ENCODE data around the gene TUBB2B.

TUBB2B gene

DNA sequence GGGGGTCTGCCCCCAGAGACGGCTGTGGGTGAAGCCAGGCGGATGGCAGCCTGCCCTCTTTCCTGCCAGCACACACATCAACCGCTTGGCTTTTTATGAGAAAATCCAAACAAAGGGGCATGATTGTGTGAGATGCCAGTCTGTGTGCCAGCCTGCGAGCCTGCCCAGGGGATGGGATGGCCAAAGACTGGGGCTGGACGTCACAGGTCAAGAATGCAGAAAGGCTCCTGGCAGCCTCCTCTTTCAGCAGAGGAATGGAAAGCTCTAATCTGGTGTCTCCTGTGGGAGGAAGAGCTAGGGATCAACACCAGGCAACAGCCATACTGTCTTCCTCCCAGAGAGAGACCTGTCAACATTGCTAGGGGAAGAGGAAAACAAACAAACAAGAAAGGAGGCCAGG lies 15.8 kb downstream of the TUBB2B start:
- POLR2A ChIA-PET, result interaction anchor here (1.0 to 4.3 kb wide), 2 partner anchors 15 to 55 kb away, joined by 3 to 20 read pairs; partner anchors contain the start of gene TUBB2B
- DNase-seq (ENCODE audit: extremely low spot score), result no peak
- CTCF ChIA-PET, result no interaction called here
- TF ChIP-seq NFRKB (IDR thresholded peaks at IDR 0.05) (no peak), FOXA1 (IDR thresholded peaks at IDR 0.05) (no peak), TARDBP (IDR thresholded peaks at IDR 0.05) (no peak), ELF4 (IDR thresholded peaks at IDR 0.05) (no peak), L3MBTL2 (conservative IDR thresholded peaks at IDR 0.05) (no peak), SUZ12 (IDR thresholded peaks at IDR 0.05) (no peak), ARNT (IDR thresholded peaks at IDR 0.05) (no peak), ZNF384 (IDR thresholded peaks at IDR 0.05) (no peak), HDGF (IDR thresholded peaks at IDR 0.05; ENCODE audit: borderline replicate concordance) (no peak), FOXK2 (IDR thresholded peaks at IDR 0.05) (no peak), FOXM1 (IDR thresholded peaks at IDR 0.05; ENCODE audit: borderline replicate concordance) (no peak)
- TF ChIP-seq, protein P1, sequence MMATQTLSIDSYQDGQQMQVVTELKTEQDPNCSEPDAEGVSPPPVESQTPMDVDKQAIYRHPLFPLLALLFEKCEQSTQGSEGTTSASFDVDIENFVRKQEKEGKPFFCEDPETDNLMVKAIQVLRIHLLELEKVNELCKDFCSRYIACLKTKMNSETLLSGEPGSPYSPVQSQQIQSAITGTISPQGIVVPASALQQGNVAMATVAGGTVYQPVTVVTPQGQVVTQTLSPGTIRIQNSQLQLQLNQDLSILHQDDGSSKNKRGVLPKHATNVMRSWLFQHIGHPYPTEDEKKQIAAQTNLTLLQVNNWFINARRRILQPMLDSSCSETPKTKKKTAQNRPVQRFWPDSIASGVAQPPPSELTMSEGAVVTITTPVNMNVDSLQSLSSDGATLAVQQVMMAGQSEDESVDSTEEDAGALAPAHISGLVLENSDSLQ (IDR thresholded peaks at IDR 0.05), result no peak

- CTCF ChIA-PET, result interaction anchor here (1.1 kb wide), 1 partner anchor 19 kb away, joined by 3 read pairs; no protein-coding TSS in a partner anchor
- DNase-seq (ENCODE audit: extremely low spot score), result no peak
- POLR2A ChIA-PET, result interaction anchor here (1.6 to 4.3 kb wide), 3 partner anchors 17 to 221 kb away, joined by 4 to 20 read pairs (median 8); partner anchors contain the start of gene TUBB2B
- TF ChIP-seq NFRKB (IDR thresholded peaks at IDR 0.05), result no peak
- TF ChIP-seq FOXK2 (IDR thresholded peaks at IDR 0.05), result no peak
- no peak for TF ChIP-seq ELF4 (IDR thresholded peaks at IDR 0.05)
- TF ChIP-seq LEF1 (IDR thresholded peaks at IDR 0.05; ENCODE audit: borderline replicate concordance), result no peak
- TF ChIP-seq SP1 (IDR thresholded peaks at IDR 0.05), result no peak
- no peak for TF ChIP-seq HDGF (IDR thresholded peaks at IDR 0.05; ENCODE audit: borderline replicate concordance)
These were observed 17.3 kb downstream of the TUBB2B start for GRCh38 chr6:3210024-3210610.

DNA sequence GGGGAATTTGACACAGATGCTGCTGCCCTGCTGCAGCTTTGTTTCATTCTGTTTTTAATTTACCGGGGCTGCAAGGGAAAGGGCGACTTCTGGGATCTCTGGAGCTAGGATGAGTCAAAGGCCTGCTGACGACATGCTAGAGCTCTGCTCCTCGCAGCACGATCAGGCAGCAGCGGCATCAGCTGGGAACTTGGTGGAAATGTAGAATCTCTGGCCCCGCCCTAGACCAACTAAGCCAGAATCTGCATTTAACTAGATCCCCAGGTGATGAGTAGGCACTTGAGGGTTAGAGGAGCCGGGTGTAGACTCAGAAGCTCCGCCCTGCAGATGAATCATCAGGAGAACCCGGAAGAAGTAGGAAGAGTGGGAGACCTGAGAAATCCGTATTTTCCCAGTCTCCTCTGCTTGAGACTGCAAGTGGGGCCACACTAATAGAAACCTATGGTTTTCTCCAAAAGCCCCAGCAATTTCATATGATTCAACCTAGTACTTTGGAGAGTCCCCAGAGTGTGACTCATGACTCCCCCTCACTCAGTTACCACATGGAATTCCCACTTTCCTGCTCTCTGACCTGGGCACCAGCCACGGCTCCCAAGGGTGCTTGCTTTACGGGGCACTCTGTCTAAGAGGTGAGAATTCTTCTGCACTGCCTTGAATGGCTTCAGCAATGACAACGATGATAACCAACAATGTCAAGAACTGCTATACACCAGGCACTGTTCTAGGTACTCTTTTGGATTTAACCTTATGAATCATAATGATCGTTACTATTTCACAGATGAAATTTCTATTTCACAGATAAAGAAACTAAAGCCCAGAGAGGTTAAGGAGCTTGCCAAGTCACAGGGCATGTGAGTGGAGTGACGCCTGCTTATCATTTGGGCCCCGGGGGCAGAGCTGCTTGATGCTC lies 18.1 kb downstream of the TUBB2B start:
- ChIA-PET POLR2A (interaction anchor here (0.6 to 4.3 kb wide), 11 partner anchors 10 to 220 kb away, joined by 3 to 20 read pairs (median 5); partner anchors contain the start of genes PSMG4, TUBB2A and TUBB2B), CTCF (interaction anchor here (1.1 kb wide), 2 partner anchors 13 to 20 kb away, joined by 3 read pairs; no protein-coding TSS in a partner anchor)
- DNase-seq (ENCODE audit: extremely low spot score), result peak; percentile 57
- no peak for TF ChIP-seq FOXA1 (IDR thresholded peaks at IDR 0.05)
- TF ChIP-seq ELF4 (IDR thresholded peaks at IDR 0.05), result peak; percentile 44; the same call in 1 of the 2 replicates
- no peak for TF ChIP-seq ARNT (IDR thresholded peaks at IDR 0.05)
- TF ChIP-seq CTBP1 (IDR thresholded peaks at IDR 0.05; ENCODE audit: borderline replicate concordance), result no peak

DNA sequence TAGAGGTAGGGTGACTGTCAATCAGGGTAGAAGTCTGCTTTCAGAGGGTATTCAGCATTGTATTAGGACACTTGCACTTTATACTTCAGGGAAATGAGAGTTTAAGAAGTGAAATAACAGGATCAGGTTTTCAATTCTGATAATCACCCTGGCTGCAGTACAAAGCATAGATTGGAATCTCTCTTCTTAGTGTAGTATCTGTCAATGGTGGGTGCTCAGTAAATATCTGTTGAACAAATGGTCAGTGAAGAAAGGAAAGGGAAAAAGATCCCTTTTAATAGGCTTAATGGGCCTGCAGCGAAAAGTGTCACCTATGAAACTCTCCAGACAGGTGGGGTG lies 18.7 kb downstream of the TUBB2B start:
- TF ChIP-seq, protein P1 (IDR thresholded peaks at IDR 0.05), result peak; percentile 26; the same call in 1 of the 2 replicates
- TF ChIP-seq LEF1 (IDR thresholded peaks at IDR 0.05; ENCODE audit: borderline replicate concordance) (no peak), NFRKB (IDR thresholded peaks at IDR 0.05) (no peak)
- no peak for DNase-seq (ENCODE audit: extremely low spot score)
- ChIA-PET POLR2A (interaction anchor here (0.6 to 4.3 kb wide), 12 partner anchors 11 to 220 kb away, joined by 3 to 20 read pairs (median 4); partner anchors contain the start of genes PSMG4, RIPK1, TUBB2A and TUBB2B), CTCF (interaction anchor here (0.6 to 1.1 kb wide), 2 partner anchors 9 to 12 kb away, joined by 3 read pairs; no protein-coding TSS in a partner anchor)

DNA sequence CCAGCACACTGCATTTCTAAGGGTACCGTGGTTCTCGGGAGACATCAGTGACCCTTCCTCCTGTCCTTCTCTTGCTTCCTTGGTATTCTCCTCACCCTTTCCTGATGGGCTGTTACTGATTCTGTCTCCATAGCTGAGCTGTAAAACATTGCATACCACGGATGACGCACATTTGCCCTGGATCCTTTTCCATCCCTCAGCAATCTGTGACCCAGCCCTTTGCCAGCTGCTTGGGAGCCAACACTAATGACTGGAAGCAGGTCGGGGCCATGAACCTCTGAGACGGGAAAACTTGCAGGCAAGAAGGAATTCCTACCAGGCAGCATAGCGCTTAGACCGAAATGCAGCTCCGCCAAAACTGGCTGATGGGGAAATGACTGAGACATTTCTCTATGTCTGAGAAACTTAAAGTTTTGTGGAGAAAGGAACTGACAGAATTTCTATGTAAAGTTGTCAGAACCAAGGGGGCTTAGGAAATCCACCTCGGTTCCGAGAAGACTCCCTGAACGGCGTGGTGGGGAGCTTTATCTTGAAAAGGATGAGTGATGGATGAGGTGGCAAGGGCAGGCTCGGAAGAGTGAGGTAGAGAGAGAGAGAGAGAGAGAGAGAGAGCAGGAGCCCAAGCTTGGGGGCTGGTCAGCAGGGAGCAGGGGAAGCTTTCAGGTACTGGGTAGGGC lies 19.2 kb downstream of the TUBB2B start:
- CTCF ChIA-PET, result interaction anchor here (0.6 to 1.1 kb wide), 2 partner anchors 10 to 12 kb away, joined by 3 read pairs; no protein-coding TSS in a partner anchor
- TF ChIP-seq ELF4 (IDR thresholded peaks at IDR 0.05) (no peak), NFRKB (IDR thresholded peaks at IDR 0.05) (no peak), TARDBP (IDR thresholded peaks at IDR 0.05) (no peak), L3MBTL2 (conservative IDR thresholded peaks at IDR 0.05) (no peak), BHLHE40 (IDR thresholded peaks at IDR 0.05; ENCODE audit: borderline replicate concordance) (no peak), SUZ12 (IDR thresholded peaks at IDR 0.05) (no peak), ARNT (IDR thresholded peaks at IDR 0.05) (no peak), SP1 (IDR thresholded peaks at IDR 0.05) (no peak), CTBP1 (IDR thresholded peaks at IDR 0.05; ENCODE audit: borderline replicate concordance) (no peak), LEF1 (IDR thresholded peaks at IDR 0.05; ENCODE audit: borderline replicate concordance) (no peak), FOXA1 (IDR thresholded peaks at IDR 0.05) (no peak), ZNF384 (IDR thresholded peaks at IDR 0.05) (no peak), HDGF (IDR thresholded peaks at IDR 0.05; ENCODE audit: borderline replicate concordance) (no peak)
- TF ChIP-seq, protein P1 (IDR thresholded peaks at IDR 0.05), result no peak
- DNase-seq (ENCODE audit: extremely low spot score), result no peak
- POLR2A ChIA-PET, result interaction anchor here (0.8 to 4.3 kb wide), 7 partner anchors 11 to 140 kb away, joined by 3 to 20 read pairs (median 5); partner anchors contain the start of genes RIPK1, TUBB2A and TUBB2B
